IMR-90 (cell line): ENCODE results near the gene TSC22D3. TPM values are rescaled to one million over a fixed set of nuclear protein-coding genes. Genes with fewer than 3 reads are reported as not detected.

ENCODE experiments used
- CEBPB ChIP-seq: IDR thresholded peaks from 2 replicates; pipeline ENCODE4 v1.6.1; 2012; ENCODE audit warnings: low read depth, low read length, improper control_type of control experiment
- CHD1 ChIP-seq: IDR thresholded peaks from 2 replicates; pipeline ENCODE4 v1.6.1; 2012; ENCODE audit warnings: low read depth, low read length, improper control_type of control experiment
- MXI1 ChIP-seq: IDR thresholded peaks from 2 replicates; pipeline ENCODE4 v1.6.1; 2012; ENCODE audit warnings: low read depth, mild to moderate bottlenecking, low read length, moderate library complexity, borderline replicate concordance
- USF2 ChIP-seq: fragments of 150-350 bp; IDR thresholded peaks from 2 replicates; pipeline ENCODE4 v1.6.1; 2017; ENCODE audit warnings: mild to moderate bottlenecking, antibody characterized with exemption, low read length, low read depth
- polyA plus RNA-seq, 3 experiments: library from polyadenylated mRNA; depleted of rRNA; stranded (reverse); fragments of >200 nt; gene quantifications; 2 replicates each; pipeline ENCODE4 v1.2.3, GENCODE V29; 2012; ENCODE audit warnings: low replicate concordance in 1 of 3
- total RNA-seq: library from RNA; depleted of rRNA; stranded (reverse); fragments of >200 nt; gene quantifications from 2 replicates; pipeline ENCODE4 v1.2.3, GENCODE V29; 2012

Gene TSC22D3
- total and polyA plus RNA-seq, 2 of the 4 experiments (the other 2 are of a cell fraction), result 9.9 to 14.0 TPM

- TF ChIP-seq CEBPB, result no peak
- no peak for TF ChIP-seq CHD1
- no peak for TF ChIP-seq MXI1
- TF ChIP-seq USF2, result no peak
These were observed 62.4 kb downstream of the TSC22D3 start (continued) for GRCh38 chrX:107713203-107713542.
